HG02840 (cell line): ENCODE results near the gene MUL1.
"Not testable (repeated sequence)": the region's sequence is repeated elsewhere in the genome, so short reads cannot be mapped to it uniquely, and the experiment has no call there.

Experiments
- ATAC-seq: cut with Tn5 transposase; IDR thresholded peaks from one replicate; pipeline ENCODE4 v1.9.1; 2021; ENCODE audit warnings: mild to moderate bottlenecking, moderate library complexity, moderate number of reproducible peaks; ENCODE audit not compliant: unreplicated experiment, low FRiP score

MUL1 gene

DNA sequence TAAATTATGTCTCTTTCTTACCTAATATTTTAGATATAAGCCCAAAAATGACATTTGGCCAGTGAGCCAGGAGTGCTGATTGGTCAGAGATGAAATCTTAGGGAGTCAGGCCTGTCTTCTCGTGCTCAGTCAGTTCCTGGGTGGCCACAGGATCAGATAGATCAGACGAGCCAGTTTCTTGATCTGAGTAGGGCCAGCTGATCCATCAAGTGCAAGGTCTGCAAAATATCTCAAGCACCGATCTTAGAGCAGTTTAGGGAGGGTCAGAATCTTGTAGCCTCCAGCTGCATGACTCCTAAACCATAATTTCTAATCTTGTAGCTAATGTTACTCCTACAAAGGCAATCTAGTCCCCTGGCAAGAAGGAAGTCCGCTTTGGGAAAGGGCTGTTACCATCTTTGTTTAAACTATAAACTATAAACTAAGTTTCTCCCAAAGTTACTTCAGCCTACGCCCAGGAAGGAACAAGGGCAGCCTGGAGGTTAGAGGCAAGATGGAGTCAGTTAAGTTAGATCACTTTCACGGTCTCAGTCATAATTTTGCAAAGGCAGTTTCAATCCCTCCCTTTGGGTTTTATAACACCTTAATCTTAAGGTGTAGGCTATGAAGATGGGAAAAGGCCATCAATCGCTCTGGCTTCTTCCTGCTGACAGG, 11.8 kb upstream of the MUL1 start:
- ATAC-seq: not testable (repeated sequence)

DNA sequence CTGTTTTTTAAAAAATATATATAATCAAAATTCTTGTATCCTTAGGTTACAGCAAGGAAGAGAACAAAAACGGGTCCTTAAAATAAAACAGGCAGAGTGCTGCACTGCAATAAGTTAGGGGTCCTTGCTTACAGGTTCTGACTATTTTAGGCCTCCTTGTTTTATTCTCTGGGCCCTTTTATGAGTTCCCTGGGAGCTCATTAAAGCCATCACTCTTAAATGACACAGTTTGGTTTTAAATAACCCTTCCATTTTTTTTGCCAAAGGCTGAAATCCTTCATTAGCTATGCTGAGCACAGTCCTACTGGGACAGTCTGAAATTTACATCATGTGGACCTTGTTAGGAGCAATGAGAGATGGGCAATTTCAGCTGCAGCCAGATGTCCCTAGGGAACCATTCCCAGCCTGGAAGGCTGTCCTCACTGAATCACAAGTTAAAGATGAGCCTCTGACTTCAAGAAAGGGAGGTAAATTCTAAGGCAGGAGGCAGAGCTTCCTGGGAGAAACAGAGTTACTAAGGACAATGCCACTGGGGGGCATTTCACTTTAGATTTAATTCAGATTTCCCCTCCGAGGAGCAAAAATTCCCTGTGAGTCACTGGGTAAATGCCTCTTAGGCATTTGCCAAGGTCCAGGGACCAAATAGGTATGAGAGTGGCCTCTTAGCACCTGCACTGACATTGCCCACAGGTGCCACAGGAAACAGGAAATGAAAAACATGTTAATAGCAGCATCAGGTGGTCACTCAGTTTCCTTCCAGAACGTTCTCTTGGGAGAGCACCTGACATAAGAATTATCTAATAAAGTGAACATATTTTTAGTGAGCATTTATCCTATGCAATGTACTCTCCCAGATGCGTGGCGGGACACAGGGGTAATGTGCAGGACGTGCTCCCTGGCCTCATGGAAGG, 3.8 kb upstream of the MUL1 start:
- no peak for ATAC-seq

DNA sequence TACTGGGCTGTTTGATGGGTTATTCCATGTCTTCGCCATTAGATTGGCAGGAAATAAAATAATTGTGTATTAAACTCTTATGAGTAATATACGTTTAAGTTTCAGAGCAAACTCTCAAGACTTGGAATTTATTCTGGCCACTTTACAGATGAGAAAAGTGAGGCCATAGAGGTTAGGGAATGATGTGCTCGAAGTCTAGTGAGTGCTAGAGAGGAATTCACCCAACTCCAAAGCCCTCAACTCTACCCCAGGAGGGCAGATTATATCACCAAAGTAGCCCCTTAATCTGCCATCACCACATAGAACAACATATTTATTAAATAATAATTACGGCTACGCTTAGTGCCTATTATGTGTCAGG, 440 bp upstream of the MUL1 start:
- no peak for ATAC-seq

DNA sequence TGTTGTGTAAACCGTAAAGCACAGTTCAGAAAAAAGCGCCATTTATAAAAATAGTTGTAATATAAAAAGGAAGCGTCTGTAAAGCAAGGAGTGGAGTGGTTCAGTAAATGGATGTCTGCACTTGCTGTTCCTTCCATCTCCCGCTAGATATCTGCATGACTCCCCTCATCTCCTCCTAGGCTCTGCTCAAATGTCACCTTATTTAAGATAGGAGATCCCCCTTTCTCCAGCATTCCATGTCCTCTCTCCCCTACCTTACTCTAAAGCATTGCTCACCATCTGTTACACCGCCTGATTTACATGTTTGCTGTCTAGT, 745 bp downstream of the MUL1 start:
- ATAC-seq: peak; percentile 26

GRCh38 chr1:20505488-20505887, 2.5 kb downstream of the MUL1 start:
- no peak for ATAC-seq

- no peak for ATAC-seq
Measured at GRCh38 chr1:20500716-20501115, 7.2 kb downstream of the MUL1 start.

DNA sequence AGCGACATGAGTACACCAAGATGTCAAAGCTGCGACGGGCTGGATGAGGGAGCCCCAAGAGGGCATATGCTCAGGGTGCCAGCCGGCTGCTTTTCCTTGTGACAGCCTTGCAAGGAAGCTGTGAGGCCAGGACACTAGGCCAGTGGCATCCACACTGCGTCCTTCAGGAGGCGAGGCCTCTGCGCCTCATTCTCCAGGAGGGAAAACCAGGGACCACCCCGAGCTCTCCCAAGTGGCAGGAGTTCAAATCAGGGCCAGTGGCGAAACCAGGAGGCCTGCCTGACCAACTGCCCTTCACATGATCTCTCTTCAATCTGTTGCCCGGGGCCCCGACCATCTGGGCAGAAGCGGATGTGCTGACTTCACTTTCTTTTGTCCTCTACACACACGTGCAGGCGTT, 8.2 kb downstream of the MUL1 start:
- no peak for ATAC-seq

DNA sequence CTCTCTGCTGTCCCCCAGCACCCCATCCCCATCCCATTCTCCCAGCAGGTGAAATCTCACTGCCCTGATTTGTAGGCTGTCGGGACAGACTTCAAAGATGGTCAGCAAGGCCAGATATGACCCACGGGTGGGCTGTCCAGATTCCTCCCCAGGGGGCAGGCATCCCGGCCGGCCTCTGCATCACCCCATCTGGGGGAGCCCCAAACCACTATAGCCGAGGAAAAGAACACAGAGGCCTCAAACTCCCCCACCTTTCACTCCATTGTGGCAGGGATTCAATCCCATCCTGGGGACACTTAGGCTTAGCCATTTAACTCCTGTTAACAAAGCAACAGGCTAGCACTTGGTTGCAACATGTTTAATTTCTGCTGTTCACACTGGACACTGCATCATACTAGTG, 8.8 kb downstream of the MUL1 start:
- ATAC-seq: no peak

- ATAC-seq: no peak
Measured at GRCh38 chr1:20498116-20498515, 9.8 kb downstream of the MUL1 start.

DNA sequence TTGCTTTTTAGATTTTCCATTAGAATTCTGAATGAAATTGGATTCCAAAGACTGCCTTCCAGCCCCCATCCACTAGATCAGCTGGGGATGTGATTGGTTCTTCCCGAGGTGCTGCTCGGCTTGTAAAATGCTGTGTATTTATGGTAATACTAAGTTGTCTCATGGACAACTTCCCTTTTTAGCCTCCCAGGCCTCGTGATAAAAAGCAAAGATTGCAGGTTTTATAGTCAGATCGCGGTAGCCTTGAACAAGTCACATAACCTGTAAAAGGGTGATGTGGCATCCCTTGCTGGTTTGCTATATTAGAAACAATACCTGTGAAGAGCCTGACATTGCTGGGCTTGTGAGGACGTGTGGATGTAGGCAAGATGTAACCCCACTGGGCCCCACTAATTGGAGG, 10.4 kb downstream of the MUL1 start:
- no peak for ATAC-seq

DNA sequence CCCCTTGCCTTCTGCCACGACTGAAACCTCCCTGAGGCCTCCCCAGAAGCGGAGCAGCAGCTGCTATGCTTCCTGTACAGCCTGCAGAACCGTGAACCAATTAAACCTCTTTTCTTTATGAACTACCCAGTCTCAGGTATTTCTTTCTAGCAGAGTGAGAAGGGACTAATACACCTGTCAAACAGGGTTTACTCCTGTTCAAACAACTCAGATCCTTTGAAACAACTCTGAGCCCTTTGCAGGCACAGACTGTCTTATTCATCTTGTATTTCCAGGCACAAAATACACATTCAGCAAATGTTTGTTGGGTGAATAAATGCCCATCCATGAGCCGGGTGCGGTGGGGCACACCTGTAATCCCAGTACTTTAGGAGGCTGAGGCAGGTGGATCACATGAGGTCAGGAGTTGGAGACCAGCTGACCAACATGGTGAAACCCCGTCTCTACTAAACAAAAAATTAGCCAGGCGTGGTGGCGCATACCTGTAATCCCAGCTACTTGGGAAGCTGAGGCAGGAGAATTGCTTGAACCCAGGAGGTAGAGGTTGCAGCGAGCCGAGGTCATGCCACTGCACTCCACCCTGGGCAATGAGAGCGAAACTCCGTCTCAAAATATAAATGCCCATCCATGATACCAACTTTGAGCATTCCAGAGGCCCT, 11.1 kb downstream of the MUL1 start:
- not testable (repeated sequence) for ATAC-seq

GRCh38 chr1:20496241-20496661, 11.7 kb downstream of the MUL1 start:
- no peak for ATAC-seq

DNA sequence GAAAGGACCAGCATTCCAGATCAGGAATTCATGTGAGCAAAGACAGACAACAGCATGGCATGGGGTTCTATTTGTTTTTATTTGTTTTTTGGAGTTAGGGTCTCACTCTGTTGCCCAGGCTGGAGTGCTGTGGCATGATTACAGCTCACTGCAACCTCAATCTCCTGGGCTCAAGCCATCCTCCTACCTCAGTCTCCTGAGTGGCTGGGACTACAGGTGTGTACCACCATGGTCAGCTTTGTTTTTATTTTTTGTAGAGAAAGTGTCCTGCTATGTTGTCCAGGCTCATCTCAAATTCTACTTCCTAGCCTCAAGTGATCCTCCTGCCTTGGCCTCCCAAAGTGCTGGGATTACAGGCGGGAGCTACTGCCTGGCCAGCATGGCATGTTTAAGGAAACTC, 12.3 kb downstream of the MUL1 start:
- no peak for ATAC-seq

GRCh38 chr1:20494609-20495311, 13.2 kb downstream of the MUL1 start:
- ATAC-seq: no peak

DNA sequence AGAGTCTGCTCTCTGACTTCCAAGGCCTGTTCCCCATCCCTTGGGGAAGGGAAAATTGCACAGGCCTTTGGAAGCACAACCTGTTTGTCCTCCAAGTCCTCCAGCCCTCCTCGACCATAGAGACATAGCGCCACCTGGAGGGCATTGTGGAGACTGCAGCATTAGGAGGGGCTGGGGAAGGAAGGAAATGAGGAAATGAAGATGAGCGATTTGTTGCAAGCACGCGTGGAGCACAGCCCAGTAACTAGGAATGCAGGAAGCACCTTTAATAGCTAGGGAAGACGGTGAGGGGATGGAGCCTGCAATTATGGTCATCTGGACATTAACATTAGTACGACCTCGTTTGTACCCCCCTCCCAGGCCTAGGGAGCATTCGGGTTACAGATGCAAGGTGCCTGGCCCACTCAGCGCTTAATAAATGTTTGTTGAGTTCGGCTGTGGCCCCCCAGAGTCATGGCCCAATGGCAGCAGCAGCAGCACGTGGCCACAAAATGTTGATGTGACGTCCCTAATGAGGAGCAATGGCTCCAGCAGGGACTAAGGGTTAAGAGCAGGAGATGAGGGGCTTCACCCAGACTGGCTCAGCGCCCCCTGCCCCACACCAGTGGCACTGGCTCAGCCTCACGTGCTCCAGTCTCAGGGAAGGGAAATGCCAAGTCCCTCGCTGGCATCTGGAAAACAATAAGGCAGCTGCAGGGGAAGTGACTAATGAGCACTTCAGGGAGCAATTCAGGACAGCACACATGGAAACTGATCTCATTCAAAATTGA, 13.9 kb downstream of the MUL1 start:
- no peak for ATAC-seq

DNA sequence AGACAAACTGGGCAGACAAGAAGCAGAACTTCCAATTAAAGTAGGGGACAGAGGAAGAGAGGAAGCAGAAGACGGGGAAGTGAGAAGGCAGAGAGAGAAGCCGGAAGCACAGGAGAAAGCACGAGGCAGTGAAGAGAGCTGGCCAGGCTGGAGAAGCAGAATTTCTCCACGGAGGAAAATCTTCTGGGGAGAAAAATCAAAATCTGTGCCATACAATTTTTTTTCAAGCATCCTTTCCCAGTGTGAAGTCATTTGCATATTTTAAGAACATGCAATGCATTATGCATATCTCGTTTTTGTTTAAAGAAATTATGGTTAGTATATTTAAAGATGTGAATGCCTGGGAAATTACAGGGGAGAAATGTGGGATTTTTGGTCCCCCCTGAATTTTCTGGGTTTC, 14.6 kb downstream of the MUL1 start:
- ATAC-seq: no peak

DNA sequence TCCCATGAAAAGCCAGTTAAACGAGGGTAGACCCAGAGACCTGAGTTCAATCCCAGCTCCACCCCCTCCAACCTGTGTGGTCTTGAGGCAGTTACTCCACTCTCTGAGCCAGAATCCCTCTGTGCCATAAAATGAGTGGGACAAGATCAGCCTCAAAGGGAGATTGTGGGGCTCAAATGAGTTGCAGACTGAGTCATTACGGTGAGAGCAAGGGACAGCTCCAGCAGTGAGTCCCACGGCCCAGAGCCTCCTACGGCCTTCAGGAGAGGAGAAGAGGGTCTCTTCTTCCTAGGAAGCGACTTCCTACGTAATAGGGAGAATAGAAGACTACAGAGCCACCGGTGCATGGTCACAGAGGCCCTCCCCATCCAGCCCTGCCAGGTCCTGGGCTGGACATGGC, 15.2 kb downstream of the MUL1 start:
- ATAC-seq: no peak

DNA sequence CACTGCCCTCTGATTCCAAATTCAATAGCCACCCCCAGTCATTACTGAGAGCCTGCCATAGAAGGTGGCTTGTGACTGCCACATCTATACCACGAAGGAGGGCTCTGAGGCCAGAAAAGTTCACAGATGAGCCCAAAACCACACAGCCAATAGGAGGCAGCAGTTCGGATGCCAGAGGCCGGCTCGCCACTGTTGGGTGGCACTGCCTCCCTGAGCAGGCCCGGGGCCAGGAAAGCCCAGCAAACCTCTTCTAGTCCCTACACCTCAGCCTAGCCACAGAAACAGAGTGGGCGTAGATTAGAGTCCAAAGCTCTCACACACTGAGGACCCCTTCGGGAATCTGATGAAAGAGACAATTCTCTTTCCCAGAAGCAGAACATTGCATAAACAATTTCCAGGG, 16.1 kb downstream of the MUL1 start:
- no peak for ATAC-seq

DNA sequence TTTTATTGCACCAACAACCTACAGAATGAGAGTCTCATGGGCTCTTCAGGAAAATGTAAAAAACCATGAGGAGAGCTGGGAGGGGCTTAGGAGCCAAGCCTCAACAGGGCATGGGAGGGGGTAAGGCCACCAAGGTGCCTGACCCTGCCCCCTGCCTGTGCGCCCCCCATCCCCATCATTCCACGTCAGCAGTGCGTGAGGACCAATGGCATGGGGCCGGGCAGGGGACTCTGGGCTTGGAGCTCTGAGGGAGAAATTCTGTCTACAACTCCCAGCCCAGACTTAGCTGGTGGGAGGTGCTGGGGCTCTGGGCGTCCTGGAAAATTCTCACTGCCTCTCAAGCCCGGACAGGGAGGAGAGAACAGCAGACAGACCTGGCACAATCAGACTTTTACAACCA, 16.8 kb downstream of the MUL1 start:
- no peak for ATAC-seq

DNA sequence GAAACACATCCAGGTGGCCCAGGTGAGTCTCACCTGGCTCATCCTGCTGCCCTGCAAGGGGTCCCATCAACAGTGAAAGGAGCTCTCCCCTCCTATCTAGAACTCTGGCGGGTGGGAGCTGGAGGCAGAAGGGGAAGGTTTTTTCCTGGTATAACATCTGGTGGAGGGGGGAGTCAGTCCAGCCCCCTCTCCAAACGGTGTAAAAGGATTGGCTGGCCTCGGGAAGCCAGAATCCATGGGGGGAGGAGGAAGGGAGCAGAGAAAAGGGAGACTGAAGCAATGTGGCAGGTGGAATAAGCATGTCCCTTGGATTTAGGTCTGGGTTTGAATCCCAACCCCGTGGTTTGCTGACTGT, 20.7 kb downstream of the MUL1 start:
- ATAC-seq: no peak
